GM19193 (cell line): ENCODE measurements around the gene PPP1R1A.

ENCODE experiments used
- POLR2A ChIP-seq: IDR thresholded peaks from 4 replicates; pipeline ENCODE4 v1.6.1; 2011; ENCODE audit not compliant: insufficient read depth, insufficient read length; ENCODE audit errors: extremely low read depth

The PPP1R1A gene

DNA sequence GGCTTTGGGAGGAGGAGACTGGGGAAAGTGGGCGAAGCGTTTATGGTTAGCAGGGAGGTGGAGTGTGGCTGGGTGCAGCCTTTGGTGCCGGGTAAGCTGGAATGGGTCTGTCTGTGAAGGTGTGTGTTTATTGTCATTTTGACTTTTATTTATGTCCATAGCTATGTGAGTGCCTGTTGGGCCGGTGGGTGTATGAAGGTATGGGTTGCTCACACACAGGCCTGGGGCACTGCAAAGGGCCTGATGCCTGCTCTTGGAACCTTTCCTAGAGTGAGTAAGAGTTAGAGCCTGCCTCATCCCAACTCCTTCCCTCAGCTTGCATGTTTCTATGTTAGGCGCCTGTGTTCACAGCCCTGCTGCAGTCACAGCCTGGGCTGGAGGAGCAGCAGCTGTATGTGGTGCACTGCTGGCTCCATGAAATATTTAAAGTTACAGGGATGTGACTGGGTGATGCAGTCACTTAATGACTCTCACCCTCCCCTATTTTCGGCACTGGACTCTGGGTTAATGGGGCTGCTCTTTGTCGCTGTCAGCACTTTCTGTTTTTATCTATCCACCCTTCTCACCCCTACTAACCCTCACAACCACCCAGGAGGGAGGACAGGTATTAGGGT is 2.6 kb upstream of the PPP1R1A start:
- no peak for TF ChIP-seq POLR2A

DNA sequence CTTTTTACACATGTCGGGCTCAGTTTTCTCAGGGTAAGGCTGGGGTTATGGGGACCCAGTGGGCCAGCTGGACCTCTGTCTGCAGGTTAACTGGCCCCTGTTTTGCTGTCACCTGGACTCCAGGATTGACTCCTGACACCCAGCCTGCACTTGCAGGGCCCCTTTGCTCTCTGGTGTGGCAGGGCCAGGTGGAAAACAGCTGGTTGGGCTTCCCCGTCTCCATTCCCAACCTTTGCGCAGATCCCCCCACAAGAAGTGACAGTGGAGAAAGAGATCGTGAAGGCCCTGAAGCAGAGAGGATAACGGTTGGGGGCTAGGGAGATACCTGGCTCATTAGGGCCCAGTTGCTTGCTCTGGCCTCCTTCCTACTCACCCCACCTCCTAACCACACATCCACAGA is 1.5 kb upstream of the PPP1R1A start:
- no peak for TF ChIP-seq POLR2A

DNA sequence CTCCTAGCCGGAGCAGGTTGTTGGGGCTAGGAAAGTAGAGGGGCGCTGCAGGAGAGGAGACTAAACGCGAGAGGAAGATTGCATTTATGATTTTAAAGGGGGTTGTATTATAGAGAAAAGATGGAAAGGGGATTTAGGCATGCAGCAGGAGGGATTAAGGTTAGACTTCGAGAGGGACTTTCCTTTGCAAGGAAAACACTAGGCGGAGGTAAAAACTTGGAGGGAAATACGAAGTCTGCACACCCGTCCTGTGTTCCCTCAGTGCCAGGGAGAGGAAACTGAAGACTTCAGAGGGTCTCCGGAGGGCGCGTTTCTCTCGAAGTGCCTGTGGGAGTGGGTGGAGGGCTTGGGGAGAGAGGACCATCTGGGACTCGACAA is 420 bp upstream of the PPP1R1A start:
- TF ChIP-seq POLR2A = no peak

DNA sequence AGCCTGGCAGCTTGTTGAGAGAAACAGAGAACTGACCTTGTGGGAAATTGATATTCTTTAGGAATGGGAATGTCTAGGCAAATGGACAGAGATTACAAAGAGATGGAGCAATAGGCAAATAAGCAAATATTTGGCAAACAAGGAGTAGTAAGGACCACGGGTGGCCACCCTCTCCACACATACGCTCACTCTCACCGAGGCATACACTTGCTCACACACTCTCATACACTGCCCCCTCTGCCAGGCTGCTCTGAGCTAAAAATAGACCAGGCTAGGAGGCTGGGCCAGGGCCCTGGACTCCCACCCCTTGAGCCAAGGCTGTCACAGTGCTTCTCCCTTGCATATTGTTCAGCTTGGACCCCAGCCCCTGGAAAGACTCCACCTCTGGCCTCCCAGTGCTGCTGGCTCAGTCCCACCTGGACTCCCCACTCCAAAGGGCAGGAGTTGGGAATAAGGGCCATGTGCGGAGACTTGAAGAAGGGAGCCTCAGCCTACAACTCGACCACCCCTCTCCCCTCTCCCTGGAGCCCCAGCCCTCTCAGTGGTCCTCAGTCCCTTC is 1.1 kb downstream of the PPP1R1A start:
- no peak for TF ChIP-seq POLR2A

DNA sequence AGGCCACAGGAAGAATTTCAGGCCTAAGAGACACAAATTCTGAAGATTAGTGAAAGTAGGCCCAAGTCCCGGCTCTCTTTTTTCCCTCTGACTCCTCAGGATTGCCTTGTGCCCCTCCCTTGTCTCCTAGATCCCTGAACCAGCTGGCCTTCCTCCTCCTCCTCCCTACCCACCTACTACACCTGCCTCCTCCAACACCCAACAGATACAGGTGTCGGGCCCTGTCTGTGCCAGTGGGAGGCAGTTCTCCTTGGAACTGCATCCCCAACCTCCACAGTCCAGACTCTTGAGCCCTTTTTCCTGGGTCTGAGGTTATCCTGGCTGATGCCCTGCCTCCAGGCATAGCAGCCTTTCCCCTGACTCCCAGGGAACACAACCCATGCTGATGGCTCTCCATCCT is 1.8 kb downstream of the PPP1R1A start:
- no peak for TF ChIP-seq POLR2A

DNA sequence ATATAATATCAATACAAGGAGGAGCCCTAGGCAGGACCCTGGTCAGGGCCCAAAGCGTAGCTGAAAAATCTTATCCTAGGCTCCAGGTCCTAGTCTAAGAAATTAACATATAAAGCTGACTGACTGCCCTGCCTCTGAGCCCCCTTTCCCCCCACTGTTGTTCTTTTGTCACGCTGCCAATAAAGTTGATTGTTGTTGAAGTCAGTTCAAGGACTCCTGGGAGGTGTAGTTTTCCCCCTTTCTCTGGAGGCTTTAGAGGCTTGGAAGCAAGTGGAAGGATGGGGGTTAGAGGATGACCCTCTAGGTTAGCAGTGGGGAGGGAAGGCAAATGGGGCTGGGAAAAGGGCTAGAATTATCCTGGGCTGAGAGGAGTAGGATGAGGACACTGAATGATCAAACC is 3.2 kb downstream of the PPP1R1A start:
- no peak for TF ChIP-seq POLR2A

DNA sequence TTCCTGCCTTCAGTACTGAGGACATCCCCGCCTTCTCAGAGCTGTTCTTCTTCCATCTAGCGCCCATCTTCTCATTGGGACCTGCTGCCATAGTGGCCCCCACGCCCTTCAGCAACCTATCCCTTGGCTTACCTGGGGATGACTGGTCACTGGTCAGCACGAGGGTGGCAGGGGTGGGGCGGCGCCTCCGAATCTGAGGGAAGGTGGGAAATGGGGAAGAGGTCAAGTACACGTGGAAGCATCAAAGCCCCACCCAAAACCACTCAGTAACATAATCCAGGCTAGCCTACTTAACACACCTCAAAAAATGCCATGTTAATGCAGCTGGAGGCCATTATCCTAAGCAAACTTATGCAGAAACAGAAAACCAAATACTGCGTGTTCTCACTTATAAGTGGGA is 4.3 kb downstream of the PPP1R1A start:
- no peak for TF ChIP-seq POLR2A

DNA sequence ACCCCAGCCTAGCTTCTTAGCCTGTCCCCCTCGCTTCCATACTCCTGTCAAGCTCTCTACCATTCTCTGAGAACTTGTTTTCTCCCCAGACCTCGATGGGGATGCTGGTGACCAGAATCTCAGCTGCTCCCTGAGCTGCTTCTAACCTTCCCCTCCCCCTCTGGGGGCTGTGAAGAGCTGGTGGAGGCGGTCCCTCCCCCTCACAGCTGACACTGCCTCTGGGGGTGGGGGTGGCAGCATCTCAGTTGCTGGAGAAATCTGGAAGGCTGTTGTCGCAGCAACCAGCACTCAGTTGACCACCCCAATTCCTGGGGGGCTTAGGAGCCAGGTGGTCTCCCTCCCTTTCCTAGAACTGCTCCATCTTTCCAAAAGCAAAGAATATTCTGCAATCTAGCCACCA is 4.7 kb downstream of the PPP1R1A start:
- TF ChIP-seq POLR2A = no peak

DNA sequence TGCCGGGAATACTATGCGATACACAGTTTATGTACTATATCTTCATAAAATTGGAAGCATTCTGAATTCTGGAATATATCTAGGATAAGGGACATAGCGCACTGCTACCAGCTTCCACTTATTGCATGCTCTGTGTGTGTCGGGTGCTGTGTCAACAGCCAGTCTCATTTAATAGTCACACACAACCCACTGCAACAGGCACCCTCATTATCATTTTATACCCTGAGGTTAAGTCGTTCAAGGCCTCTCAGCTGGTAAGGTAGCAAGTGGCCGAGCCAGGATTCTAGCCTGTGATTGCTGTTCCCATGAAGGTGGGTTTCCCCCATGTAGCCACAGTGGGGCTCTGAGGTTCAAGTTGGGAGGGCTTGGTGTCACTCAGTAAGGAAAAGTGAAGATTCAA is 7.0 kb downstream of the PPP1R1A start:
- TF ChIP-seq POLR2A = no peak

DNA sequence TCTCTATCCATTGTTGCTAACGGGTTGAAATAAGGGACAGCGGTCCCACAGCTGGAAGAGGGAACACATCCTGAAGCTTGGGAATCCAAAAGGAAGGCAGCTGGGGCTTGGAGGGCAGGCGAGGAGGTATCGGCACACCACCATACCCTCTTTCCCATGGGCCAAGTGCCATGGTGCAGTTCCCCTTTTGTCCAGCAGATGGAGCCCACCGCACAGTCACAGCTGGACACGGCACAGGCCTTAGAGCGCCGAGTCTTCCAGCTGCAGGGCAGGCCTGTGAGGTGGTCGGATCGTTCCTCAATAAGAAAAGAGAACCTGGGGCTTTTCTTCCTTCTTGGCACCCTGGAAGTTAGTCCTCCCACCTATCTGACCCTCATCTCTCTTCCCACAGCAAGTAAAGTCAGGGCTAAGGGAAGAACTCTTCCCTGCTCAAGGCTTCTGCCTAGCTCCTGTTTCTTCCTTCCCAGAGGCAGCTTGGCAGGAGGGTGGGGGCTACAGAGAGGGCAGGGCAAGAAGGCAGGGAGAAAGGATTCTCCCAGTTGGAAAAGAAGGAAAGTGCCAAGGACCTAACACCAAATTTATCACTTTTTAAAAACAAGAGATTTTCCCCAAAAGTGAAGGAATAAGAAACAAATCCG is 8.6 kb downstream of the PPP1R1A start:
- no peak for TF ChIP-seq POLR2A

DNA sequence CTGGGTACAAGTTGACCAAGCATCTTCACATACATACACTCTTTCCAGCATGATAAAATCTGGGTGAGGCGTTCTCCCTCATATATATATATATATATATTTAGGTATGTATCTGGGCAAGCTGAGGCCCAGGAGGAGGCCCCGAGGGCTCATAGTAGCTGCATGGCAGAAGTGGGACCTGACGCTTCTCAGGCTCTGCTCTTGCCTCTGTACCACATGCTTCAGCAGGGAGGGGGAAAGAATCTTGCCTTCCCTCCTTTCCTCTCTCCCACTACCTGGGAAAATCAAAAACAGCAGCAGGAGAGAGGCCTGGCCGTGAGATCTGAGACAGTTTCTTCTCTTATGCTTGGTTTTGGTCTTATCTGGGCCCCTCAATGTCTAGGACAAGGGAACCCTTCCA is 9.2 kb downstream of the PPP1R1A start:
- TF ChIP-seq POLR2A = no peak

DNA sequence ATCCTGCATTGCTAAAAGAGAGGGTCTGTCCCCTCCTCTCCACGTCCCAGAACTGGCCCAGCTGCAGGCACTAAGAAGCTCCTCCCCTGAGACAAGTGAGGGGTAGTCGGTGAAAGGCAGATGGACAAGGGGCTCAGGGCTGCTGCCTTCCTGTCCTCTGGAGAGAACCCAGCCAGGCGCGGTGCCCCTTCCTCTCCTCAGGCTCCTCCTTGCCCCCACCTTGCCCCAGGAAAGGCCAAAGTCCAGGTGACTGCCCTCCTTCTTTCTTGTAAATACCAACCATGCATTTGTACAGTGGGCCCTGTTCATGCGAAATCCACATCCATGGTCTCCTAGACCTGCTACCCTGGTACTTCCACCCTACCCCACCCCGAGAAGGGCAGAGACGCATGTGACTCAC is 9.7 kb downstream of the PPP1R1A start:
- TF ChIP-seq POLR2A = no peak

DNA sequence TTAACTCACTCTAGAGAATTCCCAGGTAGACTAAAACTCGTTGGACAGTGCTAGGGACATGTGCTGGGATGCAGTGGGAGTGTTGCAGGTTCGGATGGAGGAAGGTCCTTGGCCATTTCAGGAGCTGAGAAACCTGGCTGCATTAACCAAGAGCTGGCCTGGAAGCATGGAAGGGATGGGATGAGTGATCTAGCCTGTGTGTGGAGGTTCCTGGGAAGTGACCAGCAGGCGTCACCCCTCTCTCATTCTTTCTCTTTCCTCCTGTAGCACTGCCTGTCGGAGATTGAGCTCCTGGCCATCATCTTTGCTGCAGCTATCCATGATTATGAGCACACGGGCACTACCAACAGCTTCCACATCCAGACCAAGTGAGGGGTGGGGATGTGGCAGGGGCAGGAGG is 15.6 kb downstream of the PPP1R1A start:
- TF ChIP-seq POLR2A = no peak

DNA sequence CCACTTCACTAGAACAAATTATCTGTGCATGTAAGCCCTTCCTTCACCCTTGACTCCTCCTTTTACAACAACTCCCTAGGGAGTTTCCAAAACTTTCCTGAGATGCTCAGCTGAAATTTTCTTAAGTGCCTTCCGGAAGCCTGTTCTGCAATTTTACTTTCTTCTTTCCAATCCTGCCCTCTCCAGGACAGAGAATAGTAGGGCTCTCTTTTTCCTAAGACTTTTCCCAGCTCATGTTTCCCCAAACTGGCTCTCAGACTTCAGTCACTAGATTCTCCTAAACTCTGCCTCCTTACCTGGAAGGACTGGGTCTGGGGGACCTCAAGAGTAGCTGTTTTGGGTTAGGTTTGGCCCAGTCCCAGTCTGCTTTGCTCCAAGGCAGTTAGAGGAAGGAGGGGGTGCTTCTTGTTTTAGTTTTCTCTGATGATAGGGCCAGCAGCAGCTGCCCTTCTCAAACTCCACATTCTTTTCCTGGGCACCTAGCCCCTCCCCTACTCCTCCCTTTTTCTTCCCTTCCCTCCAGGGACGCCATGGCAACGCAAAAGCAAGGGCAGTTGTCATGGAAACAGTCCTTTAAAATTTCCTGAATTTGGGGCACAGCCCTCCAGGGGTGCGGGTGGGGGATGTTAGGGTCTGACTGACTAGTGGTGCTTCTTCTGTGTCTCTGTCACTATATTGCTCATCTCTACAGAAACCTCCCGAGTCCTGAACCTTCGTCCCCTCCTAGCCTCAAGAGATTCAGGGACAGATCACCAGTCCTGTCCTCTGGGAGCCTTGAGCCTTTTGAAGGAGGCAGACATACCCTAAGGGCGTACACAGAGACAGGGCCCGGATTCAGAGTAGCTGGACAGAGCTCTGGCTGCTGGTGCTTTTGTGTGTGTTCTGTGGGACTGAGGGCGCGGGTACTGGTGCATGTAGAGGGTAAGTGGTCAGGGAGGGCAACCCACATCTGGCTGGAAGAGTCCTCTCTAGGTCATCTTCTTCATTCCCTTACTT is 17.0 kb downstream of the PPP1R1A start:
- no peak for TF ChIP-seq POLR2A

DNA sequence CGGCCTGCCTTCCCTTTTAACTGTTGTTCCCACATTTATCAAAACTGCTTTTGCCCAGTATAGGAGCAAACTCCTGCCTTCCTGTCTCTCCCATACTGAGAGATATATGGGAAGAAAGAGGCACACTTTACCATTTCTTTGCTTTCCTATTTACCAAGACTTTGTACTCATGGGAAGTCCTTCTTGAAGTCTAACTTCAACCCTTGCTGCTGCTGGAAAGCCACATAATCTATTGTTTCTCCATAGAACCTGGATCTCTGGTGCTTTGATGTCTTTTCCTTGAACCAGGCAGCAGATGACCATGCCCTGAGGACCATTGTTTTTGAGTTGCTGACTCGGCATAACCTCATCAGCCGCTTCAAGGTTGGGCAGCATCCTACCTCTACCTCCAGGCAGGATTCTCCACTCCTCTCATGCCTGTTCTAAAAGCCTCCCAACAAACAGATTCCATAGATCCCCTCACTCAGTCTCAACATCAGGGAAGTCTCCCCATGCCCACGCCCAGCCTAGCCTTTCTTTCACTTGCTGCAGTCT is 18.4 kb downstream of the PPP1R1A start:
- no peak for TF ChIP-seq POLR2A
